Stimulated activated CD4-positive, alpha-beta T cell treated with anti-CD3 and anti-CD28 coated beads, TNF-alpha, amount 100 ng/mL, for 48 hours (primary cell): ENCODE measurements around the gene NCOR2.

ENCODE experiments used
- DNase-seq, 3 donors: peaks; one replicate each; pipeline ENCODE4 v3.0.0-alpha.2; 2020; ENCODE audit warnings: low read depth in 3 of 3

NCOR2 gene

GRCh38 chr12:124577374-124577773 lies 10.0 kb upstream of the NCOR2 start:
- no peak for DNase-seq

- no peak for DNase-seq
These were observed 8.7 kb upstream of the NCOR2 start for GRCh38 chr12:124576061-124576650.

- no peak for DNase-seq
These were observed 6.7 kb upstream of the NCOR2 start for GRCh38 chr12:124573839-124574786.

GRCh38 chr12:124571556-124571955 lies 4.1 kb upstream of the NCOR2 start:
- DNase-seq, result no peak

GRCh38 chr12:124570810-124571209 lies 3.4 kb upstream of the NCOR2 start:
- no peak for DNase-seq

- DNase-seq, result no peak
These were observed 2.1 kb upstream of the NCOR2 start for GRCh38 chr12:124569375-124570148.

- peak in 1 of 3 donors; percentile 17 for DNase-seq
These were observed 1.3 kb upstream of the NCOR2 start for GRCh38 chr12:124568431-124569374.

GRCh38 chr12:124567673-124568373 lies 411 bp upstream of the NCOR2 start:
- peak; percentile 48 to 81 (median 59) for DNase-seq

GRCh38 chr12:124566161-124566996 lies 1.0 kb downstream of the NCOR2 start:
- DNase-seq, result peak in 2 of 3 donors; percentile 40 to 67

- no peak for DNase-seq
These were observed 1.7 kb downstream of the NCOR2 start for GRCh38 chr12:124565656-124566160.

- DNase-seq, result no peak
These were observed 2.4 kb downstream of the NCOR2 start for GRCh38 chr12:124564971-124565491.

- no peak for DNase-seq
These were observed 3.0 kb downstream of the NCOR2 start for GRCh38 chr12:124564232-124564958.

GRCh38 chr12:124563809-124564208 lies 3.6 kb downstream of the NCOR2 start:
- DNase-seq, result no peak

- DNase-seq, result no peak
These were observed 4.0 kb downstream of the NCOR2 start for GRCh38 chr12:124563401-124563800.

GRCh38 chr12:124562796-124563181 lies 4.6 kb downstream of the NCOR2 start:
- DNase-seq, result no peak

GRCh38 chr12:124562018-124562795 lies 5.2 kb downstream of the NCOR2 start:
- no peak for DNase-seq

- no peak for DNase-seq
These were observed 6.2 kb downstream of the NCOR2 start for GRCh38 chr12:124561231-124561630.
